ENCODE results near the gene DIAPH3. TPM values are rescaled to one million over a fixed set of nuclear protein-coding genes. Genes with fewer than 3 reads are reported as not detected.

DIAPH3 gene
- polyA plus RNA-seq, 3 donors, result 0.04 to 0.09 TPM; not detected in 1

- no peaks in the 10 kb centered on the region for H3K27me3 ChIP-seq (ENCODE audit: control insufficient read depth in 2 of 2, insufficient read depth in 2 of 2, low read length in 2 of 2)
- H3K4me2 ChIP-seq (replicated peaks; ENCODE audit: extremely low read depth, low read length, poor library complexity, severe bottlenecking), result no peak overlapping the region
- intact Hi-C loops (cut with micrococcal nuclease), result no loop called here
- TF ChIP-seq CTCF (IDR thresholded peaks at IDR 0.05), result no peak
- peaks cover 0 to 9% (median 1%) of the 10 kb centered on the region in 7 donors for H3K9me3 Mint-ChIP-seq
- no peaks in the 10 kb centered on the region for H3K9me3 ChIP-seq (replicated peaks in 1 of 2; ENCODE audit: control insufficient read depth in 1 of 2, insufficient read depth in 1 of 2, low read length in 2 of 2)
- H3K79me2 ChIP-seq (ENCODE audit: insufficient read depth, low read length), result no peaks in the 10 kb centered on the region
- no peak overlapping the region for H3K27ac ChIP-seq (ENCODE audit: low read depth in 1 of 2, low read length in 2 of 2)
- WGBS (ENCODE audit: insufficient coverage), result no CpG with 5 or more reads among the region's 1 CpG
- H3K4me1 Mint-ChIP-seq, result peaks cover 5% of the 10 kb centered on the region
- no peaks in the 10 kb centered on the region for H3K36me3 ChIP-seq (replicated peaks in 1 of 2; ENCODE audit: control insufficient read depth in 1 of 2, insufficient read depth in 2 of 2, low read length in 2 of 2)
- no peaks in the 10 kb centered on the region for H3K4me1 ChIP-seq (ENCODE audit: control insufficient read depth in 1 of 2, insufficient read depth in 2 of 2, low read length in 2 of 2)
- no peak overlapping the region for H3K4me3 Mint-ChIP-seq
- DNase-seq, result no peak
- H3K4me3 ChIP-seq (replicated peaks in 1 of 3; ENCODE audit: low read depth in 2 of 3, low read length in 3 of 3), result no peak overlapping the region
- no peak overlapping the region for H2AFZ ChIP-seq (ENCODE audit: insufficient read depth, low read depth, low read length, poor library complexity, severe bottlenecking)
- H3K9ac ChIP-seq (ENCODE audit: insufficient read depth, low read length, poor library complexity, severe bottlenecking), result no peak overlapping the region
- peaks cover 4 to 14% of the 10 kb centered on the region in 2 donors for H3K36me3 Mint-ChIP-seq
- no peaks in the 10 kb centered on the region for H3K27me3 Mint-ChIP-seq (ENCODE audit: low read depth in 3 of 3)
- H4K20me1 ChIP-seq (ENCODE audit: insufficient read depth, low read length), result no peaks in the 10 kb centered on the region
- no peak overlapping the region for H3K27ac Mint-ChIP-seq
Observed at GRCh38 chr13:60035874-60036273, 127.9 kb downstream of the DIAPH3 start.

- intact Hi-C loops (cut with micrococcal nuclease), result no loop called here
- 67% methylated on average over 1 of the region's 1 CpG for WGBS (ENCODE audit: insufficient coverage)
Observed at GRCh38 chr13:60032851-60033250, 130.9 kb downstream of the DIAPH3 start.

More at GRCh38 chr13:60032851-60033250, 130.9 kb downstream of the DIAPH3 start:
- Histone ChIP-seq H3K4me3 (replicated peaks in 1 of 3; ENCODE audit: low read depth in 2 of 3, low read length in 3 of 3) (no peak overlapping the region), H3K4me1 (ENCODE audit: control insufficient read depth in 1 of 2, insufficient read depth in 2 of 2, low read length in 2 of 2) (peaks cover 7 to 14% of the 10 kb centered on the region in 2 donors), H3K4me2 (replicated peaks; ENCODE audit: extremely low read depth, low read length, poor library complexity, severe bottlenecking) (no peak overlapping the region), H3K9me3 (replicated peaks in 1 of 2; ENCODE audit: control insufficient read depth in 1 of 2, insufficient read depth in 1 of 2, low read length in 2 of 2) (no peaks in the 10 kb centered on the region), H3K36me3 (replicated peaks in 1 of 2; ENCODE audit: control insufficient read depth in 1 of 2, insufficient read depth in 2 of 2, low read length in 2 of 2) (no peaks in the 10 kb centered on the region), H3K27me3 (ENCODE audit: control insufficient read depth in 2 of 2, insufficient read depth in 2 of 2, low read length in 2 of 2) (no peaks in the 10 kb centered on the region), H4K20me1 (ENCODE audit: insufficient read depth, low read length) (no peaks in the 10 kb centered on the region), H3K27ac (ENCODE audit: low read depth in 1 of 2, low read length in 2 of 2) (no peak overlapping the region), H3K79me2 (ENCODE audit: insufficient read depth, low read length) (no peaks in the 10 kb centered on the region), H2AFZ (ENCODE audit: insufficient read depth, low read depth, low read length, poor library complexity, severe bottlenecking) (no peak overlapping the region), H3K9ac (ENCODE audit: insufficient read depth, low read length, poor library complexity, severe bottlenecking) (no peak overlapping the region)
- H3K4me1 Mint-ChIP-seq, result peaks cover 20% of the 10 kb centered on the region
- H3K4me3 Mint-ChIP-seq, result no peak overlapping the region
- H3K27ac Mint-ChIP-seq, result peak overlapping the region in 1 of 7 donors; percentile 13
- H3K9me3 Mint-ChIP-seq, result peaks cover 0 to 9% (median 2%) of the 10 kb centered on the region in 7 donors
- peaks cover 4 to 11% of the 10 kb centered on the region in 2 donors for H3K36me3 Mint-ChIP-seq
- H3K27me3 Mint-ChIP-seq (ENCODE audit: low read depth in 3 of 3), result no peaks in the 10 kb centered on the region
- TF ChIP-seq CTCF (IDR thresholded peaks at IDR 0.05), result no peak
- DNase-seq, result no peak

All from CD14-positive monocyte (primary cell).